ENCODE data around the gene SLN. TPM values are rescaled to one million over a fixed set of nuclear protein-coding genes. Genes with fewer than 3 reads are reported as not detected.

Gene SLN
- total and polyA plus RNA-seq, 10 of the 15 experiments (the other 5 are each of a cell fraction or from before 2014, with no cell fraction given), result 0.39 TPM; not detected in 9

DNA sequence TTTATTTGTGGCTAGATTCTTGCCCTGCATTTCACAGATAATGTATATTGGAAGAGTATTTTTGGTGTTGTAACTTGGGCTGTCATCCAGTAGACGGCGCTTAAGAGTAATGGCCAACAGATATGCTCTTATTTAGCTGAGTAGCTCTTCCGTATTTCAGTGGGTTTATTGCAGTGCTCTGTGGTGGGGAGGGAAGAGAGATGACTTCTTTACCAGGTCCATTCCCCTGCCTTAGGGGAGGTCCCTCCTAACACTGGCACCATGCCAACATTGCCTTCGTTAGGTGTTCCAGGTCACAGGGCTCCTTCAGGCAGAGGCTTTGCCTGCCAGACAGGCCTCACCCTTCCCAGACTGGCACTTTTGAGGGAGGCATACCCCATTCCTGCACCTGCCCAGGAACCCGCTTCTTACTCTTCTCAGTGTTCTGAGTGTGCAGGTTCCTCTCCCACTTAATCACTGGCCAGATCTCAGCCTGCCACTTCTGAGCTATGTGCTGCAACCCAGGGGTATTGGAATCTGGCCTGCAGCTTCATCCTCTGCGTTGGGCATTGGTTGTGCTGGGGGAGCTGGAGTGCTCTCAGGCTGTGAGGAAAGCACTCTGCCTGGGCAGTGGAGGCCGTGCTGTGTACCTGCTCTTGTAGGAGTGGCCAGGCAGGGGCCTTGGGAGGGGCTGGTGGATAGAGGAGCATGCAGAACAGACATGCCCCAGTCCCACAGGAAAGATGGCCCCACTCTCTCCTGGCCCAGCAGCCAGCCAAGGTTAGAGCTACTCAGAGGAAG is 29.4 kb upstream of the SLN start (continued):
- TF ChIP-seq, protein P1, sequence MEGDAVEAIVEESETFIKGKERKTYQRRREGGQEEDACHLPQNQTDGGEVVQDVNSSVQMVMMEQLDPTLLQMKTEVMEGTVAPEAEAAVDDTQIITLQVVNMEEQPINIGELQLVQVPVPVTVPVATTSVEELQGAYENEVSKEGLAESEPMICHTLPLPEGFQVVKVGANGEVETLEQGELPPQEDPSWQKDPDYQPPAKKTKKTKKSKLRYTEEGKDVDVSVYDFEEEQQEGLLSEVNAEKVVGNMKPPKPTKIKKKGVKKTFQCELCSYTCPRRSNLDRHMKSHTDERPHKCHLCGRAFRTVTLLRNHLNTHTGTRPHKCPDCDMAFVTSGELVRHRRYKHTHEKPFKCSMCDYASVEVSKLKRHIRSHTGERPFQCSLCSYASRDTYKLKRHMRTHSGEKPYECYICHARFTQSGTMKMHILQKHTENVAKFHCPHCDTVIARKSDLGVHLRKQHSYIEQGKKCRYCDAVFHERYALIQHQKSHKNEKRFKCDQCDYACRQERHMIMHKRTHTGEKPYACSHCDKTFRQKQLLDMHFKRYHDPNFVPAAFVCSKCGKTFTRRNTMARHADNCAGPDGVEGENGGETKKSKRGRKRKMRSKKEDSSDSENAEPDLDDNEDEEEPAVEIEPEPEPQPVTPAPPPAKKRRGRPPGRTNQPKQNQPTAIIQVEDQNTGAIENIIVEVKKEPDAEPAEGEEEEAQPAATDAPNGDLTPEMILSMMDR (IDR thresholded peaks at IDR 0.05 in 2 of 3, conservative IDR thresholded peaks at IDR 0.05 in 1 of 3; ENCODE audit: control insufficient read depth in 2 of 3, extremely low read depth in 1 of 3, insufficient read depth in 1 of 3, low read depth in 3 of 3, low read length in 3 of 3), result peak; percentile 80 to 92 (median 87)
- TF ChIP-seq POU2F2 (IDR thresholded peaks at IDR 0.05; ENCODE audit: borderline replicate concordance, low read depth, low read length), result peak; percentile 39; the same call in 1 of the 3 replicates
- TF ChIP-seq, protein P2, sequence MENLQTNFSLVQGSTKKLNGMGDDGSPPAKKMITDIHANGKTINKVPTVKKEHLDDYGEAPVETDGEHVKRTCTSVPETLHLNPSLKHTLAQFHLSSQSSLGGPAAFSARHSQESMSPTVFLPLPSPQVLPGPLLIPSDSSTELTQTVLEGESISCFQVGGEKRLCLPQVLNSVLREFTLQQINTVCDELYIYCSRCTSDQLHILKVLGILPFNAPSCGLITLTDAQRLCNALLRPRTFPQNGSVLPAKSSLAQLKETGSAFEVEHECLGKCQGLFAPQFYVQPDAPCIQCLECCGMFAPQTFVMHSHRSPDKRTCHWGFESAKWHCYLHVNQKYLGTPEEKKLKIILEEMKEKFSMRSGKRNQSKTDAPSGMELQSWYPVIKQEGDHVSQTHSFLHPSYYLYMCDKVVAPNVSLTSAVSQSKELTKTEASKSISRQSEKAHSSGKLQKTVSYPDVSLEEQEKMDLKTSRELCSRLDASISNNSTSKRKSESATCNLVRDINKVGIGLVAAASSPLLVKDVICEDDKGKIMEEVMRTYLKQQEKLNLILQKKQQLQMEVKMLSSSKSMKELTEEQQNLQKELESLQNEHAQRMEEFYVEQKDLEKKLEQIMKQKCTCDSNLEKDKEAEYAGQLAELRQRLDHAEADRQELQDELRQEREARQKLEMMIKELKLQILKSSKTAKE (IDR thresholded peaks at IDR 0.05; ENCODE audit: low read depth, poor library complexity, severe bottlenecking), result peak; percentile 79
- no peak for TF ChIP-seq NFYB (IDR thresholded peaks at IDR 0.05; ENCODE audit: insufficient read depth, low read depth, low read length)
- TF ChIP-seq SREBF1 (IDR thresholded peaks at IDR 0.05; ENCODE audit: low read length), result no peak
- peak; percentile 81 for TF ChIP-seq RAD21 (IDR thresholded peaks at IDR 0.05; ENCODE audit: insufficient read depth, low read depth, low read length)
- TF ChIP-seq SMARCA5 (IDR thresholded peaks at IDR 0.05), result peak; percentile 34; the same call in 1 of the 2 replicates
- no peak for TF ChIP-seq STAT3 (IDR thresholded peaks at IDR 0.05; ENCODE audit: low read depth, low read length)
- no peak for TF ChIP-seq CBX3 (IDR thresholded peaks at IDR 0.05; ENCODE audit: borderline replicate concordance, low read depth)
- TF ChIP-seq BACH1 (IDR thresholded peaks at IDR 0.05; ENCODE audit: borderline replicate concordance), result no peak
- TF ChIP-seq HDAC2 (IDR thresholded peaks at IDR 0.05), result no peak
- peak; percentile 99 for TF ChIP-seq SMAD1 (IDR thresholded peaks at IDR 0.05; ENCODE audit: low read depth, partially characterized antibody)

Data from GM12878 (cell line).